HEK293 (cell line): Measurements from ENCODE around the gene KHSRP.

Experiments
- ATF2 ChIP-seq: fragments of 450-650 bp; formaldehyde crosslinking; IDR thresholded peaks from 2 replicates; pipeline ENCODE4 v1.5.1; 2016; ENCODE audit warnings: missing biosample characterization, missing genetic modification characterization, low read depth
- CTCF ChIP-seq: fragments of 450-650 bp; formaldehyde crosslinking; IDR thresholded peaks from 2 replicates; pipeline ENCODE4 v1.5.1; 2016; ENCODE audit warnings: missing biosample characterization, missing genetic modification characterization
- MYNN ChIP-seq: fragments of 450-650 bp; formaldehyde crosslinking; IDR thresholded peaks from 2 replicates; pipeline ENCODE4 v1.5.1; 2016; ENCODE audit warnings: missing biosample characterization, missing genetic modification characterization, borderline replicate concordance
- PRDM1 ChIP-seq: fragments of 450-650 bp; formaldehyde crosslinking; IDR thresholded peaks from 2 replicates; pipeline ENCODE4; 2016; ENCODE audit warnings: missing biosample characterization, missing genetic modification characterization
- RBAK ChIP-seq: fragments of 450-650 bp; formaldehyde crosslinking; IDR thresholded peaks from 2 replicates; pipeline ENCODE4 v1.5.1; 2016; ENCODE audit warnings: missing biosample characterization, missing genetic modification characterization
- SETDB1 ChIP-seq: IDR thresholded peaks from one replicate; pipeline ENCODE4 v1.6.1; 2017; ENCODE audit warnings: mild to moderate bottlenecking, low read length, moderate library complexity, mixed read lengths; ENCODE audit not compliant: insufficient read length
- ZBTB7A ChIP-seq: fragments of 450-650 bp; formaldehyde crosslinking; IDR thresholded peaks from 2 replicates; pipeline ENCODE4 v1.5.1; 2016; ENCODE audit warnings: low read depth, missing biosample characterization, missing genetic modification characterization
- ZFHX2 ChIP-seq: fragments of 450-650 bp; formaldehyde crosslinking; conservative IDR thresholded peaks from 2 replicates; pipeline ENCODE4 v1.5.1; 2016; ENCODE audit warnings: missing biosample characterization, missing genetic modification characterization
- ZNF155 ChIP-seq: fragments of 450-650 bp; formaldehyde crosslinking; IDR thresholded peaks from 2 replicates; pipeline ENCODE4 v1.5.1; 2016; ENCODE audit warnings: missing biosample characterization, missing genetic modification characterization
- ZNF169 ChIP-seq: fragments of 450-650 bp; formaldehyde crosslinking; IDR thresholded peaks from 2 replicates; pipeline ENCODE4 v1.5.1; 2016; ENCODE audit warnings: missing biosample characterization, missing genetic modification characterization
- ZNF19 ChIP-seq: fragments of 450-650 bp; formaldehyde crosslinking; IDR thresholded peaks from 2 replicates; pipeline ENCODE4; 2016; ENCODE audit warnings: missing biosample characterization, missing genetic modification characterization, low read depth
- ZNF24 ChIP-seq: fragments of 450-650 bp; formaldehyde crosslinking; IDR thresholded peaks from 2 replicates; pipeline ENCODE4 v1.5.1; 2016; ENCODE audit warnings: missing biosample characterization, missing genetic modification characterization
- ZNF292 ChIP-seq: fragments of 450-650 bp; formaldehyde crosslinking; IDR thresholded peaks from 2 replicates; pipeline ENCODE4 v1.5.1; 2016; ENCODE audit warnings: low read depth, missing biosample characterization, missing genetic modification characterization, borderline replicate concordance
- ZNF366 ChIP-seq: fragments of 450-650 bp; formaldehyde crosslinking; conservative IDR thresholded peaks from 2 replicates; pipeline ENCODE4 v1.5.1; 2016; ENCODE audit warnings: missing biosample characterization, missing genetic modification characterization
- ZNF488 ChIP-seq: fragments of 450-650 bp; formaldehyde crosslinking; IDR thresholded peaks from 2 replicates; pipeline ENCODE4 v1.5.1; 2016; ENCODE audit warnings: missing biosample characterization, missing genetic modification characterization
- ZNF510 ChIP-seq: fragments of 450-650 bp; formaldehyde crosslinking; IDR thresholded peaks from 2 replicates; pipeline ENCODE4 v1.5.1; 2018; ENCODE audit warnings: mild to moderate bottlenecking, missing genetic modification characterization, missing biosample characterization; ENCODE audit not compliant: insufficient replicate concordance
- ZNF514 ChIP-seq: fragments of 450-650 bp; formaldehyde crosslinking; IDR thresholded peaks from 2 replicates; pipeline ENCODE4 v1.5.1; 2016; ENCODE audit warnings: missing biosample characterization, missing genetic modification characterization
- ZNF530 ChIP-seq: fragments of 450-650 bp; formaldehyde crosslinking; IDR thresholded peaks from 2 replicates; pipeline ENCODE4 v1.5.1; 2016; ENCODE audit warnings: low read depth, missing biosample characterization, missing genetic modification characterization
- ZNF544 ChIP-seq: fragments of 450-650 bp; formaldehyde crosslinking; IDR thresholded peaks from 2 replicates; pipeline ENCODE4 v1.5.0; 2017; ENCODE audit warnings: missing biosample characterization, missing genetic modification characterization
- ZNF548 ChIP-seq: fragments of 450-650 bp; formaldehyde crosslinking; IDR thresholded peaks from 2 replicates; pipeline ENCODE4 v1.5.1; 2016; ENCODE audit warnings: missing biosample characterization, missing genetic modification characterization
- ZNF558 ChIP-seq: fragments of 450-650 bp; formaldehyde crosslinking; IDR thresholded peaks from 2 replicates; pipeline ENCODE4 v1.5.1; 2016; ENCODE audit warnings: missing biosample characterization, missing genetic modification characterization
- ZNF571 ChIP-seq: fragments of 450-650 bp; formaldehyde crosslinking; IDR thresholded peaks from 2 replicates; pipeline ENCODE4 v1.5.0; 2017; ENCODE audit warnings: missing biosample characterization, missing genetic modification characterization
- ZNF596 ChIP-seq: fragments of 450-650 bp; IDR thresholded peaks from 2 replicates; pipeline ENCODE4 v1.5.0; 2018; ENCODE audit warnings: missing biosample characterization, mild to moderate bottlenecking, missing genetic modification characterization, moderate library complexity
- ZNF629 ChIP-seq: fragments of 450-650 bp; formaldehyde crosslinking; IDR thresholded peaks from 2 replicates; pipeline ENCODE4 v1.5.1; 2017; ENCODE audit warnings: missing biosample characterization, missing genetic modification characterization
- ZNF658 ChIP-seq: fragments of 450-650 bp; formaldehyde crosslinking; IDR thresholded peaks from 2 replicates; pipeline ENCODE4; 2016; ENCODE audit warnings: missing biosample characterization, missing genetic modification characterization
- ZNF670 ChIP-seq: fragments of 450-650 bp; formaldehyde crosslinking; IDR thresholded peaks from 2 replicates; pipeline ENCODE4 v1.5.1; 2016; ENCODE audit warnings: missing biosample characterization, missing genetic modification characterization, low read depth
- ZNF843 ChIP-seq: fragments of 450-650 bp; formaldehyde crosslinking; IDR thresholded peaks from 2 replicates; pipeline ENCODE4 v1.5.1; 2016; ENCODE audit warnings: missing biosample characterization, missing genetic modification characterization
- ZSCAN23 ChIP-seq: fragments of 450-650 bp; formaldehyde crosslinking; IDR thresholded peaks from 2 replicates; pipeline ENCODE4 v1.5.1; 2016; ENCODE audit warnings: missing biosample characterization, missing genetic modification characterization
- TF ChIP-seq, protein P1 (sequence below): fragments of 450-650 bp; formaldehyde crosslinking; IDR thresholded peaks from 2 replicates; pipeline ENCODE4 v1.5.1; 2016; ENCODE audit warnings: missing biosample characterization, missing genetic modification characterization
- TF ChIP-seq, protein P2 (sequence below): IDR thresholded peaks from 2 replicates; pipeline ENCODE4 v1.6.1; 2011; ENCODE audit warnings: mild to moderate bottlenecking, low read depth, low read length, borderline replicate concordance
- TF ChIP-seq, protein P3 (sequence below): fragments of 450-650 bp; formaldehyde crosslinking; IDR thresholded peaks from 2 replicates; pipeline ENCODE4; 2016; ENCODE audit warnings: missing biosample characterization, missing genetic modification characterization

Gene KHSRP

DNA sequence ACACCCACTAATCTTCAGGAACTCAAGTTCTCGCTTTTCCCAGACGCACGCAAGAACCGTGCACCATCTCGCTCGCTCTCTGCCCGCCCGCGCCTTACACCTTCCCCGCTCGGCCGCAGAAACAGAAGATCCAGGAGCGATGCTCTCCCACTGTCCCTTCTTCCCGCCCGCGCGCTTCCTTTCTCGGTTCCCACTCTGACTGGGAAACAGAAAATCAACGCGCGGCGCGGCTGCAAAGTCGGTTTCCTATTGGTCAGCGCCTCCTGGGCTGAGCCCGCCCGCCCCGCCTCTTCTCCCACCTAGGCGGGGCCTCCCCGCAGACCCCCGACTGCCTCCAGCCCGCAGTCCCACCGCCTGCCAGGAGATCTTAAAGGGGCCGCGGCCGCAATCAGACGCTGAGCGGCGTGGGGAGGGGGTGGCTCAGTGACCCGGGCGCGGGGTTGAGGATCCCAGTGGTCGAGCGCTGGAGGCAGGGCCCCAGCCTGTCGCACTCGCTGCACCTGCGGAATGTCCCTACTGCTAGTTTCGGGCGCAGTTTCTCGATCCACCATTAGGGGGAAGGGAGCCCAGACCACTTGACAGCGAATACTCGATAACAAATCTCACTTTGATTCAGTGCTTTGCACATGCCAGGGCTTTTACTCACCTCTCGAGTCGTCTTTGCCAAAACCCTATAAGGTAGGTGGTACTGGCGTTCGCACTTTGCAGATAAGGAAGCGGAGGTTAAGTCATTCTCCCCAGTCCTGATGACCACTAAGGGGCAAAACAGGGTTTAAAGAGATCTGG, 35.7 kb upstream of the KHSRP start (continued):
- TF ChIP-seq ZNF629 (peak; percentile 86; the same call in 1 of the 2 replicates), MYNN (no peak; the same call in 1 of the 2 replicates), ZFHX2 (tag by site-specific recombination) (peak; percentile 81), PRDM1 (tag by site-specific recombination) (0 out of 2 replicates have a peak, but pooled peaks have one; percentile 4), ZNF24 (tag by site-specific recombination) (peak; percentile 91), RBAK (0 out of 2 replicates have a peak, but pooled peaks have one; percentile 71), ZNF366 (tag by site-specific recombination) (peak; percentile 97), ZNF544 (no peak), ZBTB7A (tag by site-specific recombination) (peak; percentile 91; the same call in 1 of the 2 replicates), ZNF843 (tag by site-specific recombination) (peak; percentile 71), ZNF658 (tag by site-specific recombination) (no peak), ZNF596 (tag by site-specific recombination) (no peak), ZNF558 (tag by site-specific recombination) (peak; percentile 68; the same call in 1 of the 2 replicates), SETDB1 (no peak), ZNF292 (tag by site-specific recombination) (no peak), ZNF530 (no peak), ZNF19 (tag by site-specific recombination) (no peak), ZSCAN23 (tag by site-specific recombination) (peak; percentile 69; the same call in 1 of the 2 replicates), ZNF155 (tag by site-specific recombination) (no peak), ZNF514 (tag by site-specific recombination) (no peak), ZNF571 (tag by site-specific recombination) (no peak), ZNF510 (tag by site-specific recombination) (no peak), ZNF488 (tag by site-specific recombination) (no peak), ZNF169 (tag by site-specific recombination) (peak; percentile 77; the same call in 1 of the 2 replicates), ZNF670 (tag by site-specific recombination) (no peak), CTCF (tag by site-specific recombination) (peak; percentile 83), ZNF548 (no peak), ATF2 (no peak)
- TF ChIP-seq, protein P1, sequence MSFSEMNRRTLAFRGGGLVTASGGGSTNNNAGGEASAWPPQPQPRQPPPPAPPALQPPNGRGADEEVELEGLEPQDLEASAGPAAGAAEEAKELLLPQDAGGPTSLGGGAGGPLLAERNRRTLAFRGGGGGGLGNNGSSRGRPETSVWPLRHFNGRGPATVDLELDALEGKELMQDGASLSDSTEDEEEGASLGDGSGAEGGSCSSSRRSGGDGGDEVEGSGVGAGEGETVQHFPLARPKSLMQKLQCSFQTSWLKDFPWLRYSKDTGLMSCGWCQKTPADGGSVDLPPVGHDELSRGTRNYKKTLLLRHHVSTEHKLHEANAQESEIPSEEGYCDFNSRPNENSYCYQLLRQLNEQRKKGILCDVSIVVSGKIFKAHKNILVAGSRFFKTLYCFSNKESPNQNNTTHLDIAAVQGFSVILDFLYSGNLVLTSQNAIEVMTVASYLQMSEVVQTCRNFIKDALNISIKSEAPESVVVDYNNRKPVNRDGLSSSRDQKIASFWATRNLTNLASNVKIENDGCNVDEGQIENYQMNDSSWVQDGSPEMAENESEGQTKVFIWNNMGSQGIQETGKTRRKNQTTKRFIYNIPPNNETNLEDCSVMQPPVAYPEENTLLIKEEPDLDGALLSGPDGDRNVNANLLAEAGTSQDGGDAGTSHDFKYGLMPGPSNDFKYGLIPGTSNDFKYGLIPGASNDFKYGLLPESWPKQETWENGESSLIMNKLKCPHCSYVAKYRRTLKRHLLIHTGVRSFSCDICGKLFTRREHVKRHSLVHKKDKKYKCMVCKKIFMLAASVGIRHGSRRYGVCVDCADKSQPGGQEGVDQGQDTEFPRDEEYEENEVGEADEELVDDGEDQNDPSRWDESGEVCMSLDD (tag by site-specific recombination), result peak; percentile 84
- TF ChIP-seq, protein P2, sequence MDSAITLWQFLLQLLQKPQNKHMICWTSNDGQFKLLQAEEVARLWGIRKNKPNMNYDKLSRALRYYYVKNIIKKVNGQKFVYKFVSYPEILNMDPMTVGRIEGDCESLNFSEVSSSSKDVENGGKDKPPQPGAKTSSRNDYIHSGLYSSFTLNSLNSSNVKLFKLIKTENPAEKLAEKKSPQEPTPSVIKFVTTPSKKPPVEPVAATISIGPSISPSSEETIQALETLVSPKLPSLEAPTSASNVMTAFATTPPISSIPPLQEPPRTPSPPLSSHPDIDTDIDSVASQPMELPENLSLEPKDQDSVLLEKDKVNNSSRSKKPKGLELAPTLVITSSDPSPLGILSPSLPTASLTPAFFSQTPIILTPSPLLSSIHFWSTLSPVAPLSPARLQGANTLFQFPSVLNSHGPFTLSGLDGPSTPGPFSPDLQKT, result no peak
- TF ChIP-seq, protein P3, sequence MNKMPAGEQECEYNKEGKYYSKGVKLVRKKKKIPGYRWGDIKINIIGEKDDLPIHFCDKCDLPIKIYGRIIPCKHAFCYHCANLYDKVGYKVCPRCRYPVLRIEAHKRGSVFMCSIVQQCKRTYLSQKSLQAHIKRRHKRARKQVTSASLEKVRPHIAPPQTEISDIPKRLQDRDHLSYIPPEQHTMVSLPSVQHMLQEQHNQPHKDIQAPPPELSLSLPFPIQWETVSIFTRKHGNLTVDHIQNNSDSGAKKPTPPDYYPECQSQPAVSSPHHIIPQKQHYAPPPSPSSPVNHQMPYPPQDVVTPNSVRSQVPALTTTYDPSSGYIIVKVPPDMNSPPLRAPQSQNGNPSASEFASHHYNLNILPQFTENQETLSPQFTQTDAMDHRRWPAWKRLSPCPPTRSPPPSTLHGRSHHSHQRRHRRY, result peak; percentile 88; the same call in 1 of the 2 replicates
